H9 (cell line): ENCODE measurements around the gene CTNND1. TPM values are rescaled to one million over a fixed set of nuclear protein-coding genes. Genes with fewer than 3 reads are reported as not detected.
A peak's percentile ranks its signal among the peaks of the same experiment; 100 is the strongest.

Source experiments
- DNase-seq: peaks from one replicate; pipeline ENCODE4 v3.0.0-alpha.2; 2017
- H2AFZ ChIP-seq: one replicate; pipeline ENCODE4 v1.6.1; 2013; ENCODE audit warnings: mild to moderate bottlenecking, low read length, control low read depth, moderate library complexity
- H2AK5ac ChIP-seq: 2 replicates; pipeline ENCODE4 v1.6.1; 2013; ENCODE audit warnings: low read length, control low read depth, mixed read lengths; ENCODE audit not compliant: insufficient read length
- H2BK120ac ChIP-seq: one replicate; pipeline ENCODE4 v1.6.1; 2013; ENCODE audit warnings: low read depth, mild to moderate bottlenecking, low read length, control low read depth, inconsistent platforms; ENCODE audit not compliant: poor library complexity, severe bottlenecking
- H2BK12ac ChIP-seq: 2 replicates; pipeline ENCODE4 v1.6.1; 2013; ENCODE audit warnings: low read length, control low read depth, mixed read lengths, low read depth; ENCODE audit not compliant: insufficient read length
- H2BK15ac ChIP-seq: 2 replicates; pipeline ENCODE4 v1.6.1; 2013; ENCODE audit warnings: low read depth, low read length, control low read depth
- H2BK20ac ChIP-seq: one replicate; pipeline ENCODE4 v1.6.1; 2013; ENCODE audit warnings: low read depth, mild to moderate bottlenecking, low read length, control low read depth, inconsistent platforms; ENCODE audit not compliant: poor library complexity, severe bottlenecking
- H2BK5ac ChIP-seq: 2 replicates; pipeline ENCODE4 v1.6.1; 2013; ENCODE audit warnings: low read length, control low read depth, mixed read lengths; ENCODE audit not compliant: insufficient read length
- H3K14ac ChIP-seq: 2 replicates; pipeline ENCODE4 v1.6.1; 2013; ENCODE audit warnings: low read length, control low read depth; ENCODE audit not compliant: insufficient read depth
- H3K18ac ChIP-seq: 2 replicates; pipeline ENCODE4 v1.6.1; 2013; ENCODE audit warnings: low read depth, mild to moderate bottlenecking, mixed read lengths, low read length, control low read depth; ENCODE audit not compliant: insufficient read length
- H3K23ac ChIP-seq: 2 replicates; pipeline ENCODE4 v1.6.1; 2013; ENCODE audit warnings: low read length, control low read depth, mixed read lengths, low read depth; ENCODE audit not compliant: insufficient read length
- H3K23me2 ChIP-seq: 2 replicates; pipeline ENCODE4 v1.6.1; 2013; ENCODE audit warnings: low read depth, mild to moderate bottlenecking, mixed read lengths, low read length, control low read depth; ENCODE audit not compliant: insufficient read length, poor library complexity, severe bottlenecking
- H3K27ac ChIP-seq: 2 replicates; pipeline ENCODE4 v1.5.1; 2013; ENCODE audit warnings: low read length, control low read depth, mixed read lengths, low read depth; ENCODE audit not compliant: insufficient read length
- H3K27me3 ChIP-seq: 2 replicates; pipeline ENCODE4 v1.6.1; 2013; ENCODE audit warnings: low read length, control low read depth, inconsistent platforms; ENCODE audit not compliant: insufficient read depth
- H3K4ac ChIP-seq: 2 replicates; pipeline ENCODE4 v1.6.1; 2013; ENCODE audit warnings: low read depth, mild to moderate bottlenecking, control low read depth, inconsistent platforms, low read length, moderate library complexity
- H3K4me1 ChIP-seq: 2 replicates; pipeline ENCODE4 v1.6.1; 2013; ENCODE audit warnings: low read length, control low read depth, inconsistent platforms; ENCODE audit not compliant: insufficient read depth
- H3K4me2 ChIP-seq: 2 replicates; pipeline ENCODE4 v1.6.1; 2013; ENCODE audit warnings: low read length, control low read depth, mixed read lengths; ENCODE audit not compliant: insufficient read length, insufficient read depth
- H3K56ac ChIP-seq: 2 replicates; pipeline ENCODE4 v1.6.1; 2013; ENCODE audit warnings: low read depth, mild to moderate bottlenecking, mixed read lengths, low read length, control low read depth; ENCODE audit not compliant: insufficient read length
- H3K79me1 ChIP-seq: 2 replicates; pipeline ENCODE4 v1.6.1; 2013; ENCODE audit warnings: low read depth, mild to moderate bottlenecking, moderate library complexity, low read length, control low read depth, inconsistent platforms; ENCODE audit not compliant: insufficient read depth, poor library complexity, severe bottlenecking
- H3K79me2 ChIP-seq: 2 replicates; pipeline ENCODE4 v1.6.1; 2013; ENCODE audit warnings: low read length, control low read depth, inconsistent platforms; ENCODE audit not compliant: insufficient read depth
- H3K9ac ChIP-seq: 2 replicates; pipeline ENCODE4 v1.6.1; 2013; ENCODE audit warnings: low read length, control low read depth, mixed read lengths; ENCODE audit not compliant: insufficient read length; ENCODE audit errors: extremely low read depth
- H3K9me3 ChIP-seq: one replicate; pipeline ENCODE4 v1.6.1; 2013; ENCODE audit warnings: low read depth, low read length, inconsistent platforms; ENCODE audit not compliant: control insufficient read depth
- H3T11ph ChIP-seq: one replicate; pipeline ENCODE4 v1.6.1; 2013; ENCODE audit warnings: mild to moderate bottlenecking, low read length, control low read depth, inconsistent platforms
- H4K20me1 ChIP-seq: one replicate; pipeline ENCODE4 v1.6.1; 2013; ENCODE audit not compliant: control insufficient read depth, insufficient read length, insufficient read depth
- H4K5ac ChIP-seq: 2 replicates; pipeline ENCODE4 v1.6.1; 2013; ENCODE audit warnings: low read depth, mild to moderate bottlenecking, mixed read lengths, low read length, control low read depth; ENCODE audit not compliant: insufficient read length
- H4K8ac ChIP-seq: replicated peaks from 2 replicates; pipeline ENCODE4 v1.6.1; 2013; ENCODE audit warnings: low read length, control low read depth, mixed read lengths, low read depth; ENCODE audit not compliant: insufficient read length
- H4K91ac ChIP-seq: 2 replicates; pipeline ENCODE4 v1.6.1; 2013; ENCODE audit warnings: low read depth, mild to moderate bottlenecking, moderate library complexity, mixed read lengths, low read length, control low read depth; ENCODE audit not compliant: insufficient read length
- H3K27ac Mint-ChIP-seq, 3 experiments: 2 replicates in 2 of 3; 3 replicates in 1 of 3; pipeline ENCODE4 v1.8.0; 2020 to 2021; ENCODE audit warnings: mixed read lengths in 3 of 3, mild to moderate bottlenecking in 1 of 3, moderate library complexity in 1 of 3
- H3K27me3 Mint-ChIP-seq: 2 replicates; pipeline ENCODE4 v1.8.0; 2021; ENCODE audit warnings: low read depth, mild to moderate bottlenecking, moderate library complexity, mixed read lengths
- H3K36me3 Mint-ChIP-seq, 3 experiments: 2 replicates in 2 of 3; 3 replicates in 1 of 3; pipeline ENCODE4 v1.8.0; 2020 to 2021; ENCODE audit warnings: low read depth in 3 of 3, mixed read lengths in 3 of 3; ENCODE audit not compliant: insufficient read depth in 1 of 3
- H3K4me1 Mint-ChIP-seq, 2 experiments: 2 replicates each; pipeline ENCODE4 v1.8.0; 2020; ENCODE audit warnings: mixed read lengths in 2 of 2
- H3K4me3 Mint-ChIP-seq, 2 experiments: 2 replicates in 1 of 2; 3 replicates in 1 of 2; pipeline ENCODE4 v1.8.0; 2020 to 2021; ENCODE audit warnings: mild to moderate bottlenecking in 2 of 2, mixed read lengths in 2 of 2, moderate library complexity in 1 of 2
- H3K9me3 Mint-ChIP-seq, 2 experiments: 2 replicates in 1 of 2; 3 replicates in 1 of 2; pipeline ENCODE4 v1.8.0; 2020; ENCODE audit warnings: mild to moderate bottlenecking in 2 of 2, mixed read lengths in 2 of 2, moderate library complexity in 1 of 2
- WGBS: extraction: QIAGEN DNeasy Blood & Tissue Kit; methylation state at CpG from one replicate; pipeline ENCODE4 v1.1.7; 2013; ENCODE audit warnings: missing lambda C conversion rate, low lambda C conversion rate, mixed read lengths; ENCODE audit not compliant: insufficient read length; ENCODE audit errors: extremely low coverage; 5-methylcytosine and 5-hydroxymethylcytosine counted together
- total RNA-seq: library from RNA; stranded (reverse); gene quantifications from 2 replicates; pipeline ENCODE4 v1.2.1, GENCODE V29; 2021
- TF ChIP-seq, protein P1 (sequence below): fragments of 200-600 bp; sonication (generic); conservative IDR thresholded peaks from 3 replicates; pipeline ENCODE4 v1.8.0; 2021; ENCODE audit warnings: antibody characterized with exemption, mild to moderate bottlenecking

CTNND1 gene
- total RNA-seq, 1 experiment from 2014 or later = 164 TPM

GRCh38 chr11:57746920-57747319 lies 14.7 kb upstream of the CTNND1 start:
- H3K9ac ChIP-seq = no peak overlapping the region
- H2BK5ac ChIP-seq = no peak overlapping the region
- H3K4me1 Mint-ChIP-seq = peaks cover 11 to 13% of the 10 kb centered on the region in 2 experiments
- H3K4me2 ChIP-seq = no peak overlapping the region
- no peak overlapping the region for H2BK12ac ChIP-seq
- H3K27me3 ChIP-seq = no peaks in the 10 kb centered on the region
- peaks cover 5% of the 10 kb centered on the region; the same call in 1 of the 2 replicates for H3K79me2 ChIP-seq
- H3K79me1 ChIP-seq = peaks cover 3% of the 10 kb centered on the region
- peak overlapping the region in 2 of 3 experiments; percentile 27 to 55; a peak in 4 of 7 replicates for H3K27ac Mint-ChIP-seq
- H3K4ac ChIP-seq = no peak overlapping the region
- no peak for DNase-seq
- H3K4me3 Mint-ChIP-seq = no peak overlapping the region
- H2AK5ac ChIP-seq = no peak overlapping the region
- H4K8ac ChIP-seq = no peak overlapping the region
- no peak overlapping the region for H2BK20ac ChIP-seq
- no peak overlapping the region for H3K18ac ChIP-seq
- H2BK120ac ChIP-seq = no peak overlapping the region
- peaks cover 3% of the 10 kb centered on the region for H4K20me1 ChIP-seq
- peaks cover 20 to 40% (median 34%) of the 10 kb centered on the region in 3 experiments for H3K36me3 Mint-ChIP-seq
- H3K9me3 ChIP-seq = no peaks in the 10 kb centered on the region
- H3K4me1 ChIP-seq = no peaks in the 10 kb centered on the region; the same call in 1 of the 2 replicates
- no peak overlapping the region for H2BK15ac ChIP-seq
- no peak overlapping the region for H3K14ac ChIP-seq
- no peak overlapping the region for H3K56ac ChIP-seq
- H4K91ac ChIP-seq = no peak overlapping the region
- H3K23ac ChIP-seq = no peak overlapping the region
- H3T11ph ChIP-seq = no peak overlapping the region
- TF ChIP-seq, protein P1, sequence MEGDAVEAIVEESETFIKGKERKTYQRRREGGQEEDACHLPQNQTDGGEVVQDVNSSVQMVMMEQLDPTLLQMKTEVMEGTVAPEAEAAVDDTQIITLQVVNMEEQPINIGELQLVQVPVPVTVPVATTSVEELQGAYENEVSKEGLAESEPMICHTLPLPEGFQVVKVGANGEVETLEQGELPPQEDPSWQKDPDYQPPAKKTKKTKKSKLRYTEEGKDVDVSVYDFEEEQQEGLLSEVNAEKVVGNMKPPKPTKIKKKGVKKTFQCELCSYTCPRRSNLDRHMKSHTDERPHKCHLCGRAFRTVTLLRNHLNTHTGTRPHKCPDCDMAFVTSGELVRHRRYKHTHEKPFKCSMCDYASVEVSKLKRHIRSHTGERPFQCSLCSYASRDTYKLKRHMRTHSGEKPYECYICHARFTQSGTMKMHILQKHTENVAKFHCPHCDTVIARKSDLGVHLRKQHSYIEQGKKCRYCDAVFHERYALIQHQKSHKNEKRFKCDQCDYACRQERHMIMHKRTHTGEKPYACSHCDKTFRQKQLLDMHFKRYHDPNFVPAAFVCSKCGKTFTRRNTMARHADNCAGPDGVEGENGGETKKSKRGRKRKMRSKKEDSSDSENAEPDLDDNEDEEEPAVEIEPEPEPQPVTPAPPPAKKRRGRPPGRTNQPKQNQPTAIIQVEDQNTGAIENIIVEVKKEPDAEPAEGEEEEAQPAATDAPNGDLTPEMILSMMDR = no peak
- H3K27me3 Mint-ChIP-seq = no peaks in the 10 kb centered on the region; the same call in 1 of the 2 replicates
- no peak overlapping the region for H2AFZ ChIP-seq
- H4K5ac ChIP-seq = no peak overlapping the region
- no peak overlapping the region for H3K27ac ChIP-seq
- no CpG with 5 or more reads among the region's 1 CpG for WGBS
- H3K9me3 Mint-ChIP-seq = no peaks in the 10 kb centered on the region
- H3K23me2 ChIP-seq = peaks cover 4% of the 10 kb centered on the region
